Activated T-cell treated with anti-CD3 and anti-CD28 coated beads for 4 hours (primary cell): ENCODE measurements around the gene PLAGL1.
"Not testable (repeated sequence)": the region's sequence is repeated elsewhere in the genome, so short reads cannot be mapped to it uniquely, and the experiment has no call there.

Experiments
- DNase-seq: peaks from one replicate; pipeline ENCODE4 v3.0.0-alpha.2; 2020

PLAGL1 gene, protein sequence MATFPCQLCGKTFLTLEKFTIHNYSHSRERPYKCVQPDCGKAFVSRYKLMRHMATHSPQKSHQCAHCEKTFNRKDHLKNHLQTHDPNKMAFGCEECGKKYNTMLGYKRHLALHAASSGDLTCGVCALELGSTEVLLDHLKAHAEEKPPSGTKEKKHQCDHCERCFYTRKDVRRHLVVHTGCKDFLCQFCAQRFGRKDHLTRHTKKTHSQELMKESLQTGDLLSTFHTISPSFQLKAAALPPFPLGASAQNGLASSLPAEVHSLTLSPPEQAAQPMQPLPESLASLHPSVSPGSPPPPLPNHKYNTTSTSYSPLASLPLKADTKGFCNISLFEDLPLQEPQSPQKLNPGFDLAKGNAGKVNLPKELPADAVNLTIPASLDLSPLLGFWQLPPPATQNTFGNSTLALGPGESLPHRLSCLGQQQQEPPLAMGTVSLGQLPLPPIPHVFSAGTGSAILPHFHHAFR

DNA sequence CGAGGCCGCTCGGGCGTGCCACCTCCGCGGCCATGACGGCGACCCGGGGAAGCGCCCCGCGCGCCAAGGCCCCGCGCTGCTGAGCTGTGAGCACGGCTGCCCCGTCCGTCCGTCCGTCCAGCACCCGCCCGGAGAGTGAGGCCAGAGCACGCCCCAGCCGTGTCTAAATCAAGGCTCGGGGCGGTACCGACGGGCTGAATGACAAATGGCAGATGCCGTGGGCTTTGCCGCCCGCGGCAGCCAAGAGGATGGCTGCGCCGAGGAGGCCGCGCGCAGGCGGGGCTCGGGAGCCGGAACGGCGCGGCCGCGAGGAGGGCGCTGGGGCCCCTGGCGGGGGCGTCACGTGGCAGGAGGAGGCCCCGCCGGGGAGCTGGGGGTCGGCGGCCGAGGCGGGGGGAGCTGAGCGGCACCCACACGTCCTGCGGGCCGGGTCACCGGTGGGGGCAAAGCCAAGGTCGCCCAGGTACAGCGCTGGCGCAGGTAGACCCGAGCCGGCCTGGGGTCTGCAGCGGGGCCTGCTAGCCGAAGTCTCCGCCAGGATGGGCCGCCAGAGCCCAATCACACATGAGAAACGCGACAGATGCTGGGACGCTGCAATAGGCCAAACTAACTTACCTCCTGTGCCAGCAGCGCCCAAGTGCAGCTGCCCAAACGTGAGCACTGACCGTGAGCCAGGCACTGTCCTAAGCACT is at the start of gene PLAGL1:
PLAGL1 (minus strand) TSS at position 140 of the 692 bp plus-strand sequence. CDS start 60,123 bp downstream, outside the sequence.
- DNase-seq = no peak

DNA sequence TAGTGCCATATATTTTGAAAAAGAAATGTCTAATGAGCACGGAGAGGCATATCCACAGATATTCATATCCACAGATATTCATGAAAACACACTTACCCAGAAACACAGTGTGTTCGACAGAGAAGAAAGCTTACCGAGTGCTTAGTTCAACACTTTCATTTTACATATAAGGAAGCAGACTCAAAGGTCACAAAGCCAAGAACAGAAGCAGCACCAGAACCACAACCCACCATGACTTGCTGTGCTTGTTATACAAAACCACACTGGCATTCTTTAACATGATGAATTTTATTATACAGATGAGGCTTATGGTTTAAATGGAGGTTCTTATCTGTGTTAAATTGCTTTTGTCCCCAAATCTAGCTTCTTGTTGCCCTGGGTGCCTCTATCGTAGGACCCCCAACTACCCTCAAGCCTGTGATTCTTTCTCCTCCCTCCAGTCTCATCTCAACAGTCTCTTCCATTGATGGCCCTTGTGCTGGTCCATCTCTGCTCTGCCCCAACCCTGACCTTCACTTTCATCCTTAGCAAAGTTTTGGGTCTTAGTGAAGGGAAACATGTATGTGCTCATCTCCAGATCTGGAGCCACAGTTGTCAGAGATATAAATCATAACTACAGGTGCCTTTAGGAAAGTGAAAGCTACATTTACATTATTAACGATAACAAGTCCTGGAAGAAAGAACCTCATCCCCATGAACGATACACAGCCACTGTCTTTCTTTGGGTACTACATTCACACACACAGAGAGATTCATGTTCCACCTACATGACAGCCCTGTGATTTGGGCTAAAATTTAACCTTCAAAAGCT is 47.3 kb upstream of the PLAGL1 start:
- DNase-seq = peak; percentile 18

DNA sequence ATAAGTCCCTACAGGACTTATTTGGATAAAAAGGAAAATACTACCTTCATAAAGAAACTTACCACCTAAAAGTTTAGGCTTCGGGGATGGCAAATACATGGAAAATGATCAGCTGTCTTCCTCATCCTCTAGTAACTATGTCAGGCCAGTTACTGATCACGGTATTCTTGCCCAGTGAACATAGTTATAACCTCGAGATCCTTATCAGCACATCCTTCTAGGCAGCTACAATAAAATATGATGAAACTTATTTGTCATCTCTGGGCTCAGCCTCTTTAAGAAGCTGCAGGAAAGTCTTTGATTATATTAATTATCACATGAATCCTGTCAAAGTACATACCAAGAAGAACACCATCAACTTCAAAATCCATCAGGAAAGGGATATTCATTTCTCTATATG is 45.5 kb upstream of the PLAGL1 start:
- DNase-seq = no peak

DNA sequence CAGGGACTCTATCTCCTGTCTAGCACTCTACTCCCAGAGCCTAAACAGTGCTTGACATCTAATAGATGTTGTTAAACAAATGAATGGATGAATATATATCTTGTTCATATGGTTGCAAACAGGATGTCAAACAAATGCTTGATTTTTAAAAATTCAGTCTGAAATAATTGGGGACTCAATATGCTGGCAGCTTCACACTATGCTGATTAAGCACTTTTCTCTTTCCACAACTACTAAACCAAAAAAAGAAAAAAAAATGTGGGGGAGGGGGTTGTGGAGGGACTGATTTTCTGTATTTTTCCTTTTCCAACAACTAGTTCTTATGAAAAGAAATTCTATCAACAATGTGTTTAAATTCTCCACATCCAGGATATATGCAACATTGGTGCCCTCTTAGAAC is 44.4 kb upstream of the PLAGL1 start:
- DNase-seq = no peak

DNA sequence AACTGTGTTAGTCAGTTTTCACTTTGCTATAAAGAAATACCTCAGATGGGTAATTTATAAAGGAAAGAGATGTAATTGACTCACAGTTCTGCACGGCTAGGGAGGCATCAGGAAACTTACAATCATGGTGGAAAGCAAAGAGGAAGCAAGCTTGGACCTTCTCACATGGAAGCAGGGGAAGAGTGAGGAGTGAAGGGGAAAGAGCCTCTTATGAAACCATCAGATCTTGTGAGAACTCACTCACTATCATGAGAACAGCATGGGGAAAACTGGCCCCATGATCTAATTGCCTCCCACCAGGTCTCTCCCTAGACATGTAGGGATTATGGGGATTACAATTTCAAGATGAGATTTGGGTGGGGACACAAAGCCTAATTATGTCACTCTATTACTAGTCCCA is 41.3 kb upstream of the PLAGL1 start:
- DNase-seq = no peak

DNA sequence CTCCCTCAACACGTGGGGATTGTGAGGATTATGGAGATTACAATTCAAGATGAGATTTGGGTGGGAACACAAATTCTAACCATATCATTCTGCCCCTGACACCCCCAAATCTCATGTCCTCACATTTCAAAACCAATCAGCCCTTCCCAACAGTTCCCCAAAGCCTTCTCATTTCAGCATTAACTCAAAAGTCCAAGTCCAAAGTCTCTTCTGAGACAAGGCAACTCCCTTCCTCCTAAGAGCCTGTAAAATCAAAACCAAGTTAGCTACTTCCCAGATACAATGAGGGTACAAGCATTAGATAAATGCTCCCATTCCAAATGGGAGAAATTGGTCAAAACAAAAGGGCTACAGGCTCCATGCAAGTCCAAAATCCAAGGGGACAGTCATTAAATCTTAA is 39.6 kb upstream of the PLAGL1 start:
- no peak for DNase-seq

DNA sequence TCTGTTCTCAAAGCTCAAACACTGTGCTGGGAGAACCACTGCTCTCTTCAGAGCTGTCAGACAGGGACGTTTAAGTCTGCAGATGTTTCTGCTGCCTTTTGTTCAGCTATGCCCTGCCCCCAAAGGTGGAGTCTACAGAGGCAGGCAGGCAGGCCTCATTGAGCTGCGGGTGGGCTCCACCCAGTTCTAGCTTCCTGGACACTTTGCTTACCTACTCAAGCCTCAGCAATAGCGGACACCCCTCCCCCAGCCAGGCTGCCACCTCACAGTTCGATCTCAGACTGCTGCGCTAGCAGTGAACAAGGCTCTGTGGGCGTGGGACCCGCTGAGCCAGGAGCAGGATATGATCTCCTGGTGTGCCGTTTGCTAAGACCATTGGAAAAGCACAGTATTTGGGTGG is 38.6 kb upstream of the PLAGL1 start:
- not testable (repeated sequence) for DNase-seq

DNA sequence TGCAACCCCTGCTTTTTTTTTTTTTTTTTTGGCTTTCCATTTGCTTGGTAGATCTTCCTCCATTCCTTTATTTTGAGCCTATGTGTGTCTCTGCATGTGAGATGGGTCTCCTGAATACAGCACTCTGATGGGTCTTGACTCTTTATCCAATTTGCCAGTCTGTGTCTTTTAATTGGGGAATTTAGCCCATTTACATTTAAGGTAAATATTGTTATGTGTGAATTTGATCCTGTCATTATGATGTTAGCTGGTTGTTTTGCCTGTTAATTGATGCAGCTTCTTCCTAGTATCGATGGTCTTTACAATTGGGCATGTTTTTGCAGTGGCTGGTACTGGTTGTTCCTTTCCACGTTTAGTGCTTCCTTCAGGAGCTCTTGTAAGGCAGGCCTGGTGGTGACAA is 36.9 kb upstream of the PLAGL1 start:
- DNase-seq = not testable (repeated sequence)

DNA sequence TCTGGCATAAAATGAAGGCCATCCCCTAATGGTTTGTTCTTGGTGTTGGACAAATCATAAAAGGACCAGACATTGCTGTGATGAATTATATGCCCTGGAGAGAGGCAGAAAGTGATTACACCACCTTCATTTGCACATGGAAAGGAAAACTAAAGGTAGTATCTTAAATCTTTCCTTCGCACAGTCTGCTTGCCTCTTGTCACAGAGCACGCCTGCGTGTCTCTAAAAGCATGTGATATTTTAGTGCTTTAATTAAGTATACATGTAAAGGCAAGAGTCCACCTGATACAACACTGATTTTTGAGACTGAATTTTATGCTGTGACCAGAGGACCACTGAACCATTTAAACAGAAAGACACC is 28.8 kb upstream of the PLAGL1 start:
- no peak for DNase-seq

DNA sequence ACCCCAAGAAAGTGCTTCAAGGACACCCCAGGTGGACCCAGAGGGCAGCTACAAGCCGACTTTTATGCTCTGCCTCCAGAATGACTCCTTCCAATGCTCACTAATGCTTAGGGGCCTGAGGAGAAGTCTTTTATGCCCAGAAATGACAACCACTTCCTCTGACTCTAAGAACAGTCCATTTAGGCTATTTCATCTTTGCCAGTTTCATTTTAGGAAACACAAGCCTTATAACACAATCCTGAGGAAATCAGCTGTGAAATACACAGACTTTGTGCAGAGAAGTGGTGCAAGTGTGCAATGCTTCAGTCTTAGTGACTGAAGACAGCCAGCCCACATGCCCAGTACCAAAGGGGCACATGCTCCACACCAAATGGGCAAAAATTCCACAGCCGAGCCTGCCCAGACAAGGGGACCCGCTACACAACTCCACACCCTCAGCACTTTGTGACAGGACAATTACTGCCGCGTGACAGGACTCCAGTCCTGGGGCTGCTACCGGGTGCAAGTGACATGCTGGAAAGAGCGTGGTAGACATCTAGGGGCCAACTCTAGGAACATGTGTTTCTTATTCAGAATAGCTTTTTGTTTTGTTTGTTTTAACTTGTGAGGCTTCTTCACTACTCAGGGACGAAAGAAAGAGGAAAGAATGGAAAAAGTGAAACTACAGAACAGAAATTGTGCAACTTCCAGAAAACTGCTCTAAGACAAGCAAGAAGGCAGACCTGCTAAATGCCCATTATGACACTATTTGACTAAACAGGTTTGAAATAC is 28.2 kb upstream of the PLAGL1 start:
- no peak for DNase-seq

DNA sequence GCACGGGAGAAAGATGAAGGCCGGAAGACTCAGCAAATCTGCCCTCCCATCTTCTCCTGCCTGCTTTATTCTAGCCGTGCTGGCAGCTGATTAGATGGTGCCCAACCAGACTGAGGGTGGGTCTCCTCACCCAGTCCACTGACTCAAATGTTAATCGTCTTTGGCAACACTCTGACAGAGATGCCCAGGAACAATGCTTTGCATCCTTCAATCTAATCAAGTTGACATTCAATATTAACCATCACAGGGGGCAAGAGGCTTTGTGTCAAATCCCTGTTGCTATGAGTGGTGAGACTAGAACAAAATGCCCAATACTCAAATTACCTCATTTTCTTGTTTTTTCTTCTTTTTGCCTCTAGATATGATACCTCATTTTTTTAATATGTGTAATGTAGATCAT is 27.4 kb upstream of the PLAGL1 start:
- DNase-seq = no peak

DNA sequence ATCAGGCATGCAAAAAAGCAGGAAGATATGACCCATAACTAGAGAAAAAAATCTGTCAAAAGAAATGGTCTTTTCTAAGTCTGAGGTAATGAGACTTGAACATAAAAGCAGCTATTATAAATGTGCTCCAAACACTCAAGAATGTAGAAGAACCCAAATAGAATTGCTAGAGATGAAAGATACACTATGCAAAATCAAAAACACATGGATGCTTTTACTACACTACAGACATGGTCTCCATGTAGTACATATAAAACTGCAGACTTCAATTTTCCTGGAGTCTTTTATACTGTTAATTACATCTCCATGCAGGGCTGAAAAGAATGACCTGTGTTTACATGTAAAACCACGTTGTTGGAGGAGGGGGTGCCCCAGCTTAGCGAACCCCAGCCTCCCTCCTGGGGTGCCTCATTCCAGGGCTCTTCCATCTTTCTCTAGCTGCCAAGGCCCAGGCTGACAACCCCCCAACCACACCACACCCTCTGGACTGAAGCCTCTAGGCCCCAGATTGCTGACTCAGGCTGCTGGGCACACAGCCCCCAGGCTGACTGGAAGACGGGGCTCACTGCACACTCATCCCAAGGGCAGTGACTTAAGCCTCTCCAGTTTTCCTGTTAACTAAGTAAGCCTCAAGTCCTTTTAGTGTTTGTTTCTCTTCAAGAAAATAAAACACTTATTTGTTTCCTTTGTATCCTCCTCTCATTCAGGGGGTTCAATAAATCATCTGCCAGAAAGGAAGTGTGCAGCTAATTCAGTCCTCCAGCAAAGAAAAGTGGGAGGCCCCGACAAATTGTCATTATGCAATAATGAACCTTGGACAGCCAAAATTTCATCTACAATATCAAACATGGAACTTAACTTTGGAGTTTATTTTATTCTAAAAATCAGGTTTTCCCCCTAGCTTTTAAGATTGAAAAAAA is 26.0 kb upstream of the PLAGL1 start:
- DNase-seq = no peak

DNA sequence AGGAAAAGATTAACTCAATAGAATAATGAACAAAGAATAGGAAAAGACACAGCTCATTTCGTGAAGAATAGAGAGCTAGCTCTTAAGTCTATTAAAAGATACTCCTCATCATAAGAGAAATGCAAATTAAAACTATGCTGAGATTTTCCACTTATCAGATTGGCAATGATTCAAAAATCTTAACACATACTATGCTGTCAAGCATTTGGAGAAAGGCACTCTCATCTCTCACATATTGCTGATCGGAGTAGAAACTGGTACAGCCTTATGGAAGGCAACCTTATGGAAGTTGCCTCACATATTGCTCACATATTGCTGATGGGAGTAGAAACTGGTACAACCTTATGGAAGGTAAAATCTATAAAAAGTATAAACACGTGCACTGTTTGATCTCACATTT is 21.4 kb upstream of the PLAGL1 start:
- no peak for DNase-seq

DNA sequence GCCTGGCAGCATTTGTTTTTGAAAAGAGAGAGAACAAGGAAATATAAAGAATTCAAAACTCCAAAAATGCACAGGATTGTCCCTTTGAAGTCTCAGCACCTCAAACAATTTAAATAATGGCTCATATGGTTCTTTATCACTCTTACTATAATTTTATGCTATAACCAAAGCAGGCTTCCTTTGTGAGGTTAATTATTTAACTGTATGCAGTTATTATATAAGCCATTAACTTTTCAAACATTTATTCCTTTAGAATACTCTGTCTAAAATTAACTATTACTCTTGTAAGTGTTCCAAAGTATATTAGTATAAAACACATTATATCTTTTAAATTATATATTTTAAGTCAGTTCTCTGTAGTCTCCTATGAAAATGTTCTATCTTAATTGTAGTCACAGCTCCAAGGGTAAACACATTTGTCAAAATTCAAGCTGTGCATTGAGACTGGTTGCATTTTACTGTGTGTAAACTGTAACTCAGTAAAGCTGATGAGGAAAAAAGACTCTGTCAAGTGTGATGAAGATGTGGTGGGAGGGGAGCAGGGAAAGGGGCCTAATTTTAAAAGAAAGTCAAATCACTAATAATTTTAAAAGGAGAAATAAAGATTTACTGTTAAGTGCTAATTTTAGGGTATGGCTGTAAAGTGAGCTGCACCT is 20.0 kb upstream of the PLAGL1 start:
- no peak for DNase-seq

DNA sequence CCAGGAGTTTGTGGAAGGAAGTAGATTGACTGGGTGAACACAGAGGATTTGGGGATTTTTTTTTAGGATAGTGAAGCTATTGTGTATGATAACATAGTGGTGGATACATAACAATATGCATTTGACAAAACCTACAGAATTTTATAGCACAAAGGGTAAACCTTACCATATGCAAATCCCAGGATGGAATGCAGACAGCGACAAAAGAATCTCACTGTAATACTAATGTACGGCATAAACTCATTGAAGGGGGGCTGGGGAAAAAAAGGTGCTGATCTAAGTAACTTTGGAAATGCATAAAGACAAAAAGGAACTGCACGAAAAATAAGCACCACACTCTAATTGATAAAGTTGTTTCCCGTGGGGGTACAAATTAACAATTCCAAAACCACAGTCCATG is 15.2 kb upstream of the PLAGL1 start:
- DNase-seq = no peak

DNA sequence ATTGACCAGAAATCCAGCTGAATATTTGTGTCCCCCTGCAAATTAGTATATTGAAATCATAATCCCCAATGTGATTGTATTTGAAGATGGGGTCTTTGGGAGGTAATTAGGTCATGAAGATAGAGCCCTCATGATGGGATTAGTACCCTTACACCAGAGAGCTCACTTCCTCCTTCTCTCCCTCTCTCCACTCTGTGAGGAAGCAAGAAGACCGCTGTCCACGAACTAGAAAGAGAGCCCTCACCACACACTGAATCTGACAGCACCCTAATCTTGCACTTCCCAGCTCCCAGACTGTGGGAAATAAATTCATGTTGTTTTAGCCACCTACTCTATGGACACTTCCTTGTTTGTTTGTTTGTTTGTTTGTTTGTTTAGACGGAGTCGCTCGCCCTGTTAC is 11.9 kb upstream of the PLAGL1 start:
- DNase-seq = no peak

DNA sequence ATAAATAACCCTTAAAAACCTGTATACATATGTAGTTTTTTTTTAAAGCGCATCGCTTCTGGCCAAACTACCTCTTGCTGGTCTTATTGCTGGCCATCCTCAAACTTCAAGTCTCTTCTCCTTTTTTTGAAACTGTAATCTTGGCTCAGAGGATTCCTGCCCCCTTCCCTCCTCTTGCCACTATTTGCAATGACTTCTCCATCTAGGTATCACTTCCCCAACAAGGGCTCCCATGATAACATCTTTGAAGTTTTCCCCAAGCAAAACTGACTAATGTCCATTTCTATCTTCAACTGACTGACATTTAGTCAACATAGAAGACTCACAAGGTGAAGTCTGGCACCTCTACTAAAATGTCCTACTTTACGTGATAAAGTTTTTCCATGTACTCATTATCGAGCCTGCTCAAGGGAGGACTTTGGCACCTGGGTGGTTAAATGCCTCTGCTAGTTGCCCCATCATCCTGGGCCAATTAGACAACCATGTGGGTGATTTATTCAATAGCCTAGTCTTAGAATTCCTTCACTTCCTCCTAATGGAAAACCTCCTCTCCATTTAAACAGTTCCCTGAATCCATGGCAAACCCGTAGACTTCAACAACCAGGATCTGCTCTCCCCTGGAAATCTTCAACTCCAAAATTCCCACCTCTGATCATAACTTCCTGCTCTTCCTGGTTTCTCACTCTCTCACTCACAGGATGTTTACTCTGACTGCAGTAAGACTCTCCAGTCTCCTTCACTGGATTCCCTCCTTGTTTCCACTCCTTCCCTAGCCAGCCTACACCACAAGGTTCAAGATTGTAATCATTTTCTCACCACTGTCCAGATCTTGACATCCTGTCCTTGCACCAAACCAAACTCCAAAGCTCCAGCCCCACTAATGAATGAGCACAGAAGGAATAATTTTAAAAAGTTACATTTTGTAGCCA is 9.4 kb upstream of the PLAGL1 start:
- no peak for DNase-seq

DNA sequence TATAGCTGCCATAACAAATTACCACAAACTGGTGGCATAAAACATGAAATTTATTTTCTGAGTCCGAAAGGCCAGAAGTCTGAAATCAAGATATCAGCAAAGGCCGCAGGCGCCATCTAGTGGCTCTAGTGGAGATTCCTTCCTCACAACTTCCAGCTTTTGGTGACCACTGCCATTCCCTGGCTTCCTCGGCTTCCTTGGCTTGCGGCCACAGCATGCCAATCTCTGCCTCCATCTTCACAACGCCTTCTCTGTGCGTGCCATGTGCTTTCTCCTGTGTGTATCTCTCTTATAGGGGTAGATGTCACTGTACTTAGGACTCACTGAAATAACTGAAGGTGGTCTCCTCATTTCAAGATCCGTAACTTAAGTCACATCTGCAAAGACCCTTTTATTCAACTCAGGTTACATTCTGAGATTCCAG is 5.4 kb upstream of the PLAGL1 start:
- DNase-seq = peak; percentile 52

DNA sequence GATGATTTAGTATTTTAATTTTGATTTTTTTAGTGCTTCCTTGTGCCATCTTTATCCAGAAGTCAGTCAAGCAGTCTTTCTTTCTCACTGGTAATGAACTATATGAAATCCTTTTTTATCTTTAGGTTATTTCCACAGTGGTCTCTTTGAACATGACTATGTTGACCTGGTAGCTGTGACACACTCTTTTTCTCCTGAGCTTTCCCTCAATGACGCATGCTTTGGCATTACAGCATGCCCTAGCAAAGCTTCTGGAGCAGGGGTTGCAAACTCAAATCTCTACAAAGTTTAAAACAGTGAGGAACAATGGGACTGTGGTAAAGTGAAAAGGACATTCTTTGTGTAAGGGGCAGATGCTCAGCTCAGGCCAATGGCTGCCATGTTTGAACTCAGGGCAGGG is 4.5 kb upstream of the PLAGL1 start:
- no peak for DNase-seq

DNA sequence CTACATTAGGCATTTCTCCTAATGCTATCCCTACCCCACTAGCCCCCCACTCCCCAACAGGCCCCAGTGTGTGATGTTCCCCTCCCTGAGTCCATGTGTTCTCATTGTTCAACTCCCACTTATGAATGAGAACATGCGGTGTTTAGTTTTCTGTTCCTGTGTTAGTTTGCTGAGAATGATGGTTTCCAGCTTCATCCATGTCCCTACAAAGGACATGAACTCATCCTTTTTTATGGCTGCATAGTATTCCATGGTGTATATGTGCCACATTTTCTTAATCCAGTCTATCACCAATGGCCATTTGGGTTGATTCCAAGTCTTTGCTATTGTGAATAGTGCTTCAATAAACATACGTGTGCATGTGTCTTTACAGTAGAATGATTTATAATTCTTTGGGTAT is 1.6 kb upstream of the PLAGL1 start:
- not testable (repeated sequence) for DNase-seq
